NB4 (cell line): Measurements from ENCODE around the gene VGF.

Experiments
- POLR2A ChIP-seq: IDR thresholded peaks from 2 replicates; pipeline ENCODE4 v1.6.1; 2011; ENCODE audit warnings: mild to moderate bottlenecking; ENCODE audit not compliant: insufficient read length; ENCODE audit errors: extremely low read depth
- TF ChIP-seq, protein P1 (sequence below): IDR thresholded peaks from 2 replicates; pipeline ENCODE4 v1.6.1; 2011; ENCODE audit warnings: low read depth, low read length
- TF ChIP-seq, protein P2 (sequence below): IDR thresholded peaks from one replicate; pipeline ENCODE4 v1.5.1; 2012; ENCODE audit warnings: low read depth, low read length

DNA sequence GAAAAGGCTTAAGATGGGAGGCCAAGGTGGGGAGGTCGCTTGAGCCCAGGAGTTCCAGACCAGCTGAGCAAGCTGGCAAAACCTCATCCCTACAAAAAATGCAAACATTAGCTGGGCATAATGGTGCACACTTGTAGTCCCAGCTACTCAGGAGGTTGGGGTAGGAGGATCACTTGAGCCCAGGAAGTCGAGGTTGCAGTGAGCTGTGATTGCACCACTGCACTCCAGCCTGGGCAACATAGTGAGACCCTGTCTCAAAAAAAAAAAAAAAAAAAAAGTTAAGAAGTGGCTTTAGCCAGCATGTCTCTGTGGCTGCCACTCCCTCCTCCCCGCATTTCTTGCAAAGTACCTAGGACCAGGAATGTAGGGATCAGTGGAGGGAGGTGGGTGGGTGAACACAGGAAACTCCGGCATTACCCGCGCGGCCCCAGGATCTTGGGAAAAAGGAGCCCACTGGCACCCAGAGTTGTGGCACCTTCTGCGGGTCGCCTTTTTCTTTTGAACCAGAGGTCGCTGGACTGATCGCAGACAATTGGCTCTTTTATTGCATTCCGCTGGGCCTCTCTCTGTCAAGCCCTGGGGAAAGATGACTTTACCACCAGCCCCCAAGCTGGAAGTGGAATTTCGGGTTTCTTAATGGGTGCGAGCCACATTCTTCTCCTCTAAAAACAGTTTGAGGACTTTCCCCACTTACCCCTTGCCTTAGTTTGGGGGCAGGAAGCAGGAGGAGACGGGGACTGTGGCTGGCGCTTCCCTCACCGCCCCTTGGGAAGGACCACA, 3.5 kb downstream of the VGF start:
- no peak for TF ChIP-seq POLR2A
- TF ChIP-seq, protein P1, sequence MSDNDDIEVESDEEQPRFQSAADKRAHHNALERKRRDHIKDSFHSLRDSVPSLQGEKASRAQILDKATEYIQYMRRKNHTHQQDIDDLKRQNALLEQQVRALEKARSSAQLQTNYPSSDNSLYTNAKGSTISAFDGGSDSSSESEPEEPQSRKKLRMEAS = no peak
- TF ChIP-seq, protein P2, sequence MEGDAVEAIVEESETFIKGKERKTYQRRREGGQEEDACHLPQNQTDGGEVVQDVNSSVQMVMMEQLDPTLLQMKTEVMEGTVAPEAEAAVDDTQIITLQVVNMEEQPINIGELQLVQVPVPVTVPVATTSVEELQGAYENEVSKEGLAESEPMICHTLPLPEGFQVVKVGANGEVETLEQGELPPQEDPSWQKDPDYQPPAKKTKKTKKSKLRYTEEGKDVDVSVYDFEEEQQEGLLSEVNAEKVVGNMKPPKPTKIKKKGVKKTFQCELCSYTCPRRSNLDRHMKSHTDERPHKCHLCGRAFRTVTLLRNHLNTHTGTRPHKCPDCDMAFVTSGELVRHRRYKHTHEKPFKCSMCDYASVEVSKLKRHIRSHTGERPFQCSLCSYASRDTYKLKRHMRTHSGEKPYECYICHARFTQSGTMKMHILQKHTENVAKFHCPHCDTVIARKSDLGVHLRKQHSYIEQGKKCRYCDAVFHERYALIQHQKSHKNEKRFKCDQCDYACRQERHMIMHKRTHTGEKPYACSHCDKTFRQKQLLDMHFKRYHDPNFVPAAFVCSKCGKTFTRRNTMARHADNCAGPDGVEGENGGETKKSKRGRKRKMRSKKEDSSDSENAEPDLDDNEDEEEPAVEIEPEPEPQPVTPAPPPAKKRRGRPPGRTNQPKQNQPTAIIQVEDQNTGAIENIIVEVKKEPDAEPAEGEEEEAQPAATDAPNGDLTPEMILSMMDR = no peak
